HepG2 (cell line): ENCODE results near the gene KMT5C. TPM values are rescaled to one million over a fixed set of nuclear protein-coding genes. Genes with fewer than 3 reads are reported as not detected.

Experiments used
- ATAC-seq: fragments of 200-7000 bp; cut with Tn5 transposase; 3 replicates; pipeline ENCODE4 v1.9.1; 2020; ENCODE audit warnings: mild to moderate bottlenecking, moderate library complexity
- BruUV-seq: library from RNA; stranded (reverse); fragments of 400-500 nt; replicated peaks from 2 replicates; lab custom pipeline; 2021; lab: Mats Ljungman, UMichigan
- CTCF ChIA-PET: fragments of 300-600 bp; formaldehyde crosslinking; extraction: SDS; loops from one replicate; lab custom pipeline; 2021; ENCODE audit warnings: low total read pairs, inconsistent platforms, low intra/inter-chr PET ratio; lab: Yijun Ruan, JAX
- POLR2A ChIA-PET: fragments of 350-600 bp; sonication (Branson Sonifier 250); formaldehyde crosslinking; loops from one replicate; lab custom pipeline; 2020; ENCODE audit warnings: antibody characterized with exemption, inconsistent platforms; lab: Yijun Ruan, JAX
- DNase-seq: peaks from one replicate; pipeline ENCODE4 v3.0.0-alpha.2; 2015; ENCODE audit warnings: low spot score
- FAIRE-seq: peaks from 3 replicates; lab custom pipeline; 2011; peaks lifted over from hg19 to GRCh38; lab: Jason Lieb, UNC
- H2AFZ ChIP-seq: one replicate; pipeline ENCODE4 v1.6.1; 2011; ENCODE audit warnings: low read length, inconsistent platforms
- H3K27ac ChIP-seq: fragments of 300-600 bp; 3 replicates; pipeline ENCODE4 v1.8.0; 2011; ENCODE audit warnings: mixed run types, mild to moderate bottlenecking, mixed read lengths, low read length, inconsistent platforms; ENCODE audit not compliant: insufficient read depth; ENCODE audit errors: extremely low read length
- H3K27me3 ChIP-seq, 2 experiments: fragments of 200-600 bp in 1 of 2; 2 replicates in 1 of 2; 3 replicates in 1 of 2; pipeline versions ENCODE4 v1.6.0 to v1.8.0; 2011; ENCODE audit warnings: low read length in 2 of 2, mild to moderate bottlenecking in 2 of 2, moderate library complexity in 2 of 2, inconsistent platforms in 1 of 2; ENCODE audit not compliant: insufficient read depth in 2 of 2, control insufficient read depth in 1 of 2
- H3K36me3 ChIP-seq, 2 experiments: fragments of 200-600 bp in 1 of 2; replicated peaks in 1 of 2; 2 replicates in 1 of 2; 3 replicates in 1 of 2; pipeline versions ENCODE4 v1.5.1 to v1.8.0; 2011; ENCODE audit warnings: low read length in 2 of 2, inconsistent platforms in 1 of 2; ENCODE audit not compliant: insufficient read depth in 2 of 2, control insufficient read depth in 1 of 2
- H3K4me1 ChIP-seq: 2 replicates; pipeline ENCODE4 v1.5.1; 2012; ENCODE audit warnings: low read length, inconsistent platforms; ENCODE audit not compliant: insufficient read depth
- H3K4me2 ChIP-seq: 2 replicates; pipeline ENCODE4 v1.6.0; 2011; ENCODE audit warnings: low read depth, low read length, inconsistent platforms
- H3K4me3 ChIP-seq, 3 experiments: fragments of 200-600 bp in 1 of 3; sonication (generic), shearing (Covaris generic) in 1 of 3; replicated peaks in 1 of 3; 2 replicates each; pipeline ENCODE4 v1.5.1; 2011 to 2016; ENCODE audit warnings: low read length in 3 of 3, inconsistent platforms in 2 of 3, low read depth in 2 of 3, mild to moderate bottlenecking in 2 of 3, control low read depth in 1 of 3, mixed read lengths in 1 of 3; ENCODE audit not compliant: insufficient read depth in 1 of 3
- H3K79me2 ChIP-seq: one replicate; pipeline ENCODE4 v1.6.1; 2011; ENCODE audit warnings: low read length, inconsistent platforms; ENCODE audit not compliant: insufficient read depth
- H3K9ac ChIP-seq: 2 replicates; pipeline ENCODE4 v1.6.0; 2011; ENCODE audit warnings: mild to moderate bottlenecking, low read depth, low read length, inconsistent platforms; ENCODE audit not compliant: insufficient read depth
- H3K9me3 ChIP-seq: 2 replicates; pipeline ENCODE4 v1.5.1; 2012; ENCODE audit warnings: mild to moderate bottlenecking, low read length
- H4K20me1 ChIP-seq: 2 replicates; pipeline ENCODE4 v1.6.0; 2011; ENCODE audit warnings: inconsistent platforms, mild to moderate bottlenecking, low read length, moderate library complexity; ENCODE audit not compliant: insufficient read depth
- CC2D1A ChIP-seq: sonication (generic); formaldehyde crosslinking; IDR thresholded peaks from 2 replicates; pipeline ENCODE4 v1.8.1; 2023; ENCODE audit warnings: mild to moderate bottlenecking, missing genetic modification reagents
- CTCF ChIP-seq: sonication (generic); formaldehyde crosslinking; IDR thresholded peaks from 2 replicates; pipeline ENCODE4 v1.5.0; 2020; ENCODE audit warnings: mild to moderate bottlenecking, missing genetic modification reagents, moderate library complexity
- E2F5 ChIP-seq: sonication (generic); formaldehyde crosslinking; conservative IDR thresholded peaks from 2 replicates; pipeline ENCODE4 v1.4.0; 2020; ENCODE audit warnings: missing genetic modification reagents
- ETV5 ChIP-seq: IDR thresholded peaks from 2 replicates; pipeline ENCODE4 v1.6.1; 2018; ENCODE audit warnings: missing biosample characterization, missing genetic modification reagents, inconsistent platforms, borderline replicate concordance
- FOXO1 ChIP-seq: sonication (generic); formaldehyde crosslinking; IDR thresholded peaks from 2 replicates; pipeline ENCODE4 v1.4.0; 2020; ENCODE audit warnings: missing genetic modification reagents
- HDAC1 ChIP-seq: sonication (generic); formaldehyde crosslinking; IDR thresholded peaks from 2 replicates; pipeline ENCODE4 v1.5.1; 2020; ENCODE audit warnings: mild to moderate bottlenecking, missing genetic modification reagents
- MAX ChIP-seq: IDR thresholded peaks from 2 replicates; pipeline ENCODE4 v1.6.1; 2012; ENCODE audit warnings: inconsistent platforms
- NONO ChIP-seq, 2 experiments: fragments of 450-650 bp in 1 of 2; sonication (generic) in 1 of 2; formaldehyde crosslinking in 1 of 2; IDR thresholded peaks in 1 of 2; conservative IDR thresholded peaks in 1 of 2; 2 replicates each; pipeline versions ENCODE4 v1.6.1 to v1.8.0; 2017 to 2022; ENCODE audit warnings: mild to moderate bottlenecking in 1 of 2, missing genetic modification reagents in 1 of 2, moderate library complexity in 1 of 2
- SP2 ChIP-seq: sonication (generic); formaldehyde crosslinking; IDR thresholded peaks from 2 replicates; pipeline ENCODE4 v1.5.1; 2020; ENCODE audit warnings: mild to moderate bottlenecking, missing genetic modification reagents
- TFDP2 ChIP-seq: sonication (generic); formaldehyde crosslinking; IDR thresholded peaks from 2 replicates; pipeline ENCODE4 v1.4.0; 2020; ENCODE audit warnings: missing genetic modification reagents
- THYN1 ChIP-seq: sonication (generic); formaldehyde crosslinking; IDR thresholded peaks from 2 replicates; pipeline ENCODE4 v1.8.1; 2023; ENCODE audit warnings: low read depth, mild to moderate bottlenecking, moderate library complexity, missing genetic modification reagents, borderline replicate concordance
- ZNF354B ChIP-seq: sonication (generic); formaldehyde crosslinking; IDR thresholded peaks from 2 replicates; pipeline ENCODE4 v1.8.0; 2022; ENCODE audit warnings: mild to moderate bottlenecking, missing genetic modification reagents
- ZNF503 ChIP-seq: sonication (generic); formaldehyde crosslinking; IDR thresholded peaks from 2 replicates; pipeline ENCODE4 v1.4.0; 2020; ENCODE audit warnings: missing genetic modification reagents
- WGBS: methylation state at CpG from one replicate; pipeline ENCODE4 v1.1.6; 2017; ENCODE audit warnings: low lambda C conversion rate; 5-methylcytosine and 5-hydroxymethylcytosine counted together
- in situ Hi-C: cut with HindIII; loops from 2 replicates; pipeline ENCODE4 v1.10.0; 2017; ENCODE audit warnings: low pct_unique_long_range_greater_than_20kb; ENCODE audit not compliant: extremely low pct_ligation_motif_present
- intact Hi-C: fragments of 100-400 bp; cut with micrococcal nuclease; formaldehyde crosslinking; loops from one replicate; pipeline ENCODE4 v1.10.0; 2022; ENCODE audit not compliant: unreplicated experiment
- polyA plus RNA-seq, 8 experiments: library from polyadenylated mRNA; depleted of rRNA in 3 of 8; stranded (reverse) in 7 of 8; unstranded in 1 of 8; fragments of >200 nt; fragmentation: Illumina TruSeq in 4 of 8; extraction: Trizol in 4 of 8; gene quantifications; 2 replicates each; pipeline versions ENCODE4 v1.2.1 to v1.2.3, GENCODE V29; 2011 to 2016; ENCODE audit warnings: low read depth in 4 of 8, missing spikeins in 1 of 8, mixed read lengths in 1 of 8; ENCODE audit not compliant: insufficient read depth in 1 of 8
- total RNA-seq, 5 experiments: library from RNA; depleted of rRNA; stranded (reverse); fragments of >200 nt; fragmentation: Illumina TruSeq; extraction: Trizol; gene quantifications; 2 replicates each; pipeline ENCODE4 v1.2.3, GENCODE V29; 2016; ENCODE audit warnings: low read depth in 1 of 5

Gene KMT5C
- total and polyA plus RNA-seq, 2 of the 13 experiments (the other 11 are each of a cell fraction or from before 2014, with no cell fraction given), result 5.5 to 9.0 TPM

- TF ChIP-seq CTCF (CRISPR knock-in tag), result peak; percentile 59
- no peak for TF ChIP-seq NONO (IDR thresholded peaks at IDR 0.05)
- peak; percentile 52; the same call in 1 of the 2 replicates for TF ChIP-seq NONO (CRISPR knock-in tag; conservative IDR thresholded peaks at IDR 0.05)
- no peak for TF ChIP-seq THYN1 (CRISPR knock-in tag)
- 0 out of 2 replicates have a peak, but pooled peaks have one; percentile 19 for TF ChIP-seq HDAC1 (CRISPR knock-in tag)
- TF ChIP-seq CC2D1A, result 0 out of 2 replicates have a peak, but pooled peaks have one; percentile 1
- TF ChIP-seq ZNF354B, result no peak
Measured at GRCh38 chr19:55340784-55341147, 1.1 kb downstream of the KMT5C start (continued).

- intact Hi-C loops (no loop called here), in situ Hi-C loops (no loop called here)
- H3K9ac ChIP-seq, result peak overlapping the region; percentile 95
- H3K9me3 ChIP-seq, result no peaks in the 10 kb centered on the region
- peaks cover 2 to 7% of the 10 kb centered on the region in 2 experiments; a peak in 3 of 5 replicates for H3K36me3 ChIP-seq
- peak; percentile 40 for DNase-seq
- no peak for ATAC-seq
- no peak overlapping the region for H2AFZ ChIP-seq
- H3K79me2 ChIP-seq, result peaks cover 5% of the 10 kb centered on the region
- POLR2A ChIA-PET, result interaction anchor here (0.6 to 0.7 kb wide), 3 partner anchors 66 to 200 kb away, joined by 3 read pairs; partner anchors contain the start of gene UBE2S
- TF ChIP-seq HDAC1 (CRISPR knock-in tag), result 0 out of 2 replicates have a peak, but pooled peaks have one; percentile 16
- TF ChIP-seq FOXO1 (CRISPR knock-in tag), result no peak
- TF ChIP-seq ETV5 (CRISPR knock-in tag), result no peak
- TF ChIP-seq SP2 (CRISPR knock-in tag), result peak; percentile 51; the same call in 1 of the 2 replicates
- TF ChIP-seq E2F5 (CRISPR knock-in tag), result 0 out of 2 replicates have a peak, but pooled peaks have one; percentile 35
- TF ChIP-seq TFDP2 (CRISPR knock-in tag), result peak; percentile 36; the same call in 1 of the 2 replicates
- 0 out of 2 replicates have a peak, but pooled peaks have one; percentile 14 for TF ChIP-seq MAX
- TF ChIP-seq ZNF503 (CRISPR knock-in tag), result no peak
- TF ChIP-seq NONO (IDR thresholded peaks at IDR 0.05), result no peak
- TF ChIP-seq NONO (CRISPR knock-in tag; conservative IDR thresholded peaks at IDR 0.05), result 0 out of 2 replicates have a peak, but pooled peaks have one; percentile 33
- H3K4me2 ChIP-seq, result peak overlapping the region; percentile 81
- FAIRE-seq, result no peak
- 3% methylated on average over 10 of the region's 15 CpGs for WGBS
- CTCF ChIA-PET, result no interaction called here
- no TSS peak for BruUV-seq
- H3K27me3 ChIP-seq, result no peaks in the 10 kb centered on the region; a peak in 1 of 5 replicates
- peaks cover 3% of the 10 kb centered on the region; the same call in 1 of the 2 replicates for H4K20me1 ChIP-seq
- peaks cover 25% of the 10 kb centered on the region for H3K4me1 ChIP-seq
- no peak overlapping the region for H3K27ac ChIP-seq
- peak overlapping the region; percentile 82 to 99 (median 91) for H3K4me3 ChIP-seq
Measured at GRCh38 chr19:55341171-55341588, 1.5 kb downstream of the KMT5C start.
